Fibroblast of skin of scalp (primary cell): ENCODE results near the gene NINL.
"Not testable (repeated sequence)": the region's sequence is repeated elsewhere in the genome, so short reads cannot be mapped to it uniquely, and the experiment has no call there.

ENCODE experiments used
- DNase-seq: peaks from one replicate; pipeline ENCODE4 v3.0.0-alpha.2; 2013

NINL gene

DNA sequence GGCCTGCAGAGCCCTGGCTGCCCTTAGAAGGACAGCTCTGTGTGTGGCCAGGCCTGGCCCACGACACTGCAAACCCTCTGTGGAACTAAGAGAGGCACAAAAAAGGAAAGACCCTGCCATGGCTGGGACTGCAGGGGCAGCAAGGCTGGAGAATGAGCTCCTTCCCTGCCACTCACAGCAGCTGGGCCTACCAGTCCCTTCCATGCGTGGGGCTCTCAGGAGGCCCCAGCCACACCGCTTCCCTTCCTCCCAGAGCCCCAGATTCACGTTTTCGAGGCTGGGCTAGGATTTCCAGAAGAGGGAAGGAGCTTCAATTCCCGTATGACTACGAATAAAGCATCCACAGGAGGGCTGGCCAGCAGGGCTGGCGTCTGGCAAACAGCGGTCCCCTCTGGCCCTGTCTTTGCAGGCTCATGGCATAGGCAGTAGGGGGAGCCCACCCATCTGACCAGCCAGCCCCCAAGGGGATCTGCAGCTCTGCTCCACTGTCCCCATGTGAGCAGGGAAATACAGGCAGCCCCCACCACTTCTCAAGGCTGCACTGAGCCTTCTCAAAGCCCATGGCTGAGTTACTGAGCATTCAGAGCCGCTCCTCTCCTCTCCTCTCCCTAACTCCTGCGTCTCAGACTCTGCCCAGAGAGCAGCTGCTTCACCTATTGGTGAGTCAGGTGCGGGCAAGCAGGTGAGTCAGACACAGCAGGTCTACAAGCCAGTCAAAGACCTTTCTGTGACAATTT lies 53.1 kb downstream of the NINL start:
- DNase-seq = no peak

DNA sequence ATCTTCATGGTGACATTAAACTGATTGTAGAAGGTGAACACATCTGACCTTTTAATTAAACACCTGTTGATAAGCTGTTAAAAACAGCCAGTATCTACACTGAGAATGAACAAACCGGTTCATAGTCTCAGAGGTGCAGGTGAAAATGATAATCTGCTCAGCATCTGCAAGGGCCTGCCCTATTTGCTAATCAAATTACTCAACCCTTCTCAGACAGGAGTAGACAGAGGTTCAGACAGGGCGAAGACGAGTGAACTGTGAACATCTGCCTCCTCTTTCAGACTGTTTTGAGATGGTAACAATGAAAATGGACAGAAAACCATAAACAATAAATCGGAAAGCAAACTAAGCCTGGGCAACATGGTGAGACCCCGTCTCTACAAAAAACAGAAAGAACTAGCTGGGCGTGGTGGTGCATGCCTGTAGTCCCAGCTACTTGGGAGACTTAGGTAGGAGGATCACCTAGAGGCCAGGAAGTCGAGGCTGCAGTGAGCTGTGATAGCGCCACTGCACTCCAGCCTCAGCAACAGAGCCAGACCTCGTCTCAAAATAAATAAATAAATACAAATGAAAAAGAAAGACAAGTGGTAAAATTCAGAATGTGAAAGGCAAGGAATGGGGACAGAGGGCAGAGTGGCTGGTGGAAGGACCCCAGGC lies 55.9 kb downstream of the NINL start:
- no peak for DNase-seq

DNA sequence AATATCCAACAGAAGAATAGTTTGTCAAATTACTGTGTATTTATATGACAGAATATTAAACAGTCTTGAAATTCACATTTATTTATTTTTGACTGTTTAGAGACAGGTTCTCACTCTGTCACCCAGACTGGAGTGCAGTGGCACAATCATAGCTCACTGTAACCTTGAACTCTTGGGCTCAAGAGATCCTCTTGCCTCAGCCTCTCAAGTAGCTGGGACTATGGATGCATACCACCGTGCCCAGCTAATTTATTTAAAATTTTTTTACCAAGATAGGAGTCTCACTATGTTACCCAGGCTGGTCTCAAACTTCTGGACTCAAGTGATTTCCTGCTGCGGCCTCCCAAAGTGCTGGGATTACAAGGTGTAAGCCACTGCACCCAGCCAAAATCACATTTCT lies 57.4 kb downstream of the NINL start:
- DNase-seq = no peak

DNA sequence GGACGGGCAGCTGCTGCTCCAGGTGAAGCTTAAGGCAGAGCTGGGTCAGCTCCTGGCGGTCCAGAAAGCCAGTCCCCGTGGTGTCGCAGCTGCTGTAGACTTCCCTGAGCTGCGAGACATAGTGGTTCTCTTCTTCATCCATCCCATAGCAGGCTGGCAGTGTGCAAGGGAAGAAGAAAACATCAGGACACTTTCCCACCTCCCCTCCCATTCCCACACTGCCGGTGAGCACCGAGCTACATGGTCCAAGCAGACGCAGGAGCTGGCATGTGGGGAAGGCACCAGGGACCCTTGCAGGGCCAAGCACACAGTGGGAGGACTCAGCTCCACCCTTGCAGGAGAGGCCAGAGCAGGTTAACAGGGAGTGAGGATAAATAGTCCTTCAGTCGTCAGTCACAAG lies 58.9 kb downstream of the NINL start:
- no peak for DNase-seq

DNA sequence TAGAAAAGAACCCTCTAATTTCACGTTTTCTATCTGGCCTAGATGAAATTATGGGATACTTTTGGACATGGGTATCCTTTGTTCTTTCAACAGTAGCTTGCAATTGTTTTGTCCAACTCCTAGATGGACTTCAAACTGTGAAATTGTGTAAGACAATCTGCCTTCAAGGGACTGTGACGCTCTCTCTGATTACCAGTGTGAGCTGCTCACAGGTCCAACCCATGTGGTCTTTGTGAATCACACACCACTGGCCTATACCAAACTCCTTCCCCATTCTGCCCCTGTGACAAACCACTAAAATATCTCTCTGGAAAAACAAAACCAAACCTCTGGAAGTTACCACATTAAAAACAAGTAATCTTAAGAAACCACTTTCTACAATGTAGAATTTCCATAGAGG lies 59.5 kb downstream of the NINL start:
- peak; percentile 95 for DNase-seq

DNA sequence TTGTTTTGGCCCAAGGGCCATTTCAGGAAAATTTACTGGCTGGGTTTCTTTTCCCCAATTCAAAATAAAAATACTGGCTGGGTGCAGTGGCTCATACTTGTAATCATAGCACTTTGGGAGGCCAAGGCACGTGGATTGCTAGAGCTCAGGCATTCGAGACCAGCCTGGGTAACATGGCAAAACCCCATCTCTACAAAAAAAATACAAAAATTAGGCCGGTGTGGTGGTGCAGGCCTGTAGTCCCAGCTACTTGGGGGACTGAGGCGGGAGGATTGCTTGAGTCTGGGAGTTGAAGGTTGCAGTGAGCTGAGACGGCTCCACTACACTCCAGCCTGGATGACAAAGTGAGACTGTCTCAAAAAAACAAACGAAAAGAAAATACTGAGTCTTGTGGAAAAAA lies 60.0 kb downstream of the NINL start:
- no peak for DNase-seq

DNA sequence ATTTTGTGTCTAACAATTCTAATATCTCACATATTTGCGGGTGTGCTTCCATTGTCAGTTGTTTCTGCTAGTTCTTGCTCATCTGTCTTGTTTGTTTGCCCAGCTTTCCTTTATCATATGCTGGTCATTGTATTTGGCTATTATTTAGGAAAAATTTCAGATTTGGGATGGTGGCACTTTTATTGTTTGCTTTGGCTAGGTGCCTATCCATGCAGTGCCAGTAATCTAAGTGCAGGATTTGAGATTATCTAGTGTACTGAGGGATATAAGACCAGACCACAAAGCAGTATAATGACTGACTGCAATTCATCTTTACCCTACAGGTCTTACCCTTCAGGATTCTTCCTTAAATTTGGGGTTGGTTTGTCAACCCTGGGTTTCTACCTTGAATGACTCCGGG lies 63.9 kb downstream of the NINL start:
- no peak for DNase-seq

DNA sequence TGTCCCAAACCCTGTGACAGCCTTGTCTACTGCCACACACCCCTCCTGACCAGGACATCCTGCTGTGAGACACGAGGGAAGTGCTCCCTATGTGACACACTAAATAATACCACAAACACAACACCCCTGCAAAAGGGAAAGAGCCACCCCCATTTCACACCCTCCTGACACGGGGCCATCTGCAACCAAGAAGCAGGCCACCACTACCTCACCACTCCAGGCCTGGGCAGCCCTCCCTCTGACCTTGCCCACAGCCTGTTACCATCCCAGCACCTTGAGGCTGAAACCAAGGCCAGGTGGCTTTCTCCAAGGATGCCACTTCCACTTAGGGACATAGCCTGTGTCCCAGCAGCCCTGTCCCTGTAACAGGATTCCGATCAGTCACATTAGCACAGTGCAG lies 68.2 kb downstream of the NINL start:
- DNase-seq = no peak

DNA sequence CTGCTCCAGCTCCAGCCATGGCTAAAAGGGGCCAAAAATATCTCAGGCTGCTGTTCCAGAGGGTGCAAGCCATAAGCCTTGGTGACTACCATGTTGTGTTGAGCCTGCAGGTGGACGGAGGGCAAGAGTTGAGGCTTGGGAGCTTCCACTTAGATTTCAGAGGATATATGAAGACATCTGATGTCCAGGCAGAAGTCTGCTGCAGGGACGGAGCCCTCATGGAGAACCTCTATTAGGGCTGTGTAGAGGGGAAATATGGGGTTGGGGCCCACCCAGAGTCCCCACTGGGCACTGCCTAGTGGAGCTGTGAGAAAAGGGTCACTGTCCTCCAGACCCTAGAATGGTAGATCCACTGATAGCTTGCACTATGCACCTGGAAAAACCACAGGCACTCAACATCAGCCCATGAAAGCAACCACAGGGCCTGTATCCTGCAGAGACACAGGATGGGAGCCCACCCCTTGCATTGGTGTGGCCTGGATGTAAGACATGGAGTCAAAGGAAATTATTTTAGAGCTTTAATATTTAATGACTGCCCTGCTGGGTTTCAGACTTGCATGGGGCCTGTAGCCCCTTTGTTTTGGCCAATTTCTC lies 70.5 kb downstream of the NINL start:
- no peak for DNase-seq

DNA sequence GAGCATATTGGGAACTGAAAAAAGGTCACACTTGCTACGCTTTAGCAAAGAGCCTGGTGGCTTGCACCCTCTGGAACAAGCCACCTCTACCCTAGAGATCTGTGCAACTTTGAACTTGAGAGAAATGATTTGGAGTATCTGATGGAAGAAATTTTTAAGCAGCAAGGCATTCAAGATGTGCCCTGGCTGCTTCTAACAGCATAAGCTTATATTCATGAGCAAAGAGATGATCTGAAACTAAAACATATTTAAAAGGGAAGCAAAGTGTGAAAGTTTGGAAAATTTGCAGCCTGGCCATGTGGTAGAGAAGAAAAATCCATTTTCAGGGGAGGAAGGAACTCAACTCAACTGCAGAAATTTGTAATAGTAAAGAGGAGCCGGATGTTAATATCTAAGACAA lies 71.1 kb downstream of the NINL start:
- DNase-seq = no peak

DNA sequence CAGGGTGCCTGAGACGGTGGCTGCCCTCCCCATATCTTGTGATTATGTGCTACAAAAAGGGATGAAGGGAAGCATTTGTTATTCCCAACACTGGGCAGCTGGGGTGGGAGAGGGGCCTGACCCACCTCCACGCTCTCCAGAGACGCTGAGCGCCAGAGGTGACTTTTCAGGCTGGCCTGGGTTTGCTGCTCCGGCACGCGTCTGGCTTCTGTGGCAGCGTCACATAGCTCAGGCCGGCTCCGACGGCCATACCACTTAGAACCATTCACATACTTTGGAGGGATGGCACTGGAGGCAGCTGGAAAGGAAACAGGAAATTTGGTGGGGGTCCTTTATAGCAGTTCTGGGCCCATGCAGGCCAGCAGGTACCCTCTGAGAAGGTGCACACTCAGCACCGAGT lies 72.6 kb downstream of the NINL start:
- no peak for DNase-seq

DNA sequence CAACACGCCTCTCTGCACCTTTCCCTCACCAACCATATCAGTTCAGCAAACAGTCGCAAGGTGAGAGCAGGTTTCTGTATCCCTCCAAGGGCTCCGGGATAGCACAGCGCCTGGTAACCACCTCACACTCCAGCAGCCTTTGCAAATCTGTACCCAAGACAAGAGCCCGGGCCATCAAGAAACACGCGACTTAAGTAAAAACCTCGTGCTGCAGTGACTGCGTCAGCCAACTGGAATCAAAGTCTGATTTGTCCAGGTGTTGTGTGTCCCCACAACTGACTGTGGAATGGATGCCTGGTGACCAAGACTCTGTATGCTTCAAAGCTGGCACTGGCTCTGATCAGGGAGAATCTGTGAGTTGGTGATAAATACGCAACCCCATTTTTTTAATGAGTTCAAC lies 74.1 kb downstream of the NINL start:
- no peak for DNase-seq

DNA sequence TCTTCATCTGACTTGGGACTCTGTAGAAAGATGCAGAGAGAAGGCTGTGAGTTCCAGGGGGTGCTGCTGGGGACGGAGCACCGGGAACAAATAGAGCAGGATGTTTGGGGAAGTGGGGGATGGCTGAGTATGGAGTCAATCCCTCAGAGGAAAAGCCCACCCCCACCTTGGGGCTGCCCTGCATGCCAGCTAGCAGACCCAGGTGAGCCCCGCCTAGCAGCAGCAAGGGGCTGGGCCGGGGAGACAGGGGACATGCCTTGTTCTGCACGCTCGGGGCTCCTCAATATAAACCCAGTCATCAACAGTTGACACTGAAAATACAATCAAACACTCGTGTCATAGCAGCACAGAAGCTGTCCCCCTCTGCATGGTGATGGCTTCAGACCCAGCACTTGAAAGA lies 74.6 kb downstream of the NINL start:
- no peak for DNase-seq

DNA sequence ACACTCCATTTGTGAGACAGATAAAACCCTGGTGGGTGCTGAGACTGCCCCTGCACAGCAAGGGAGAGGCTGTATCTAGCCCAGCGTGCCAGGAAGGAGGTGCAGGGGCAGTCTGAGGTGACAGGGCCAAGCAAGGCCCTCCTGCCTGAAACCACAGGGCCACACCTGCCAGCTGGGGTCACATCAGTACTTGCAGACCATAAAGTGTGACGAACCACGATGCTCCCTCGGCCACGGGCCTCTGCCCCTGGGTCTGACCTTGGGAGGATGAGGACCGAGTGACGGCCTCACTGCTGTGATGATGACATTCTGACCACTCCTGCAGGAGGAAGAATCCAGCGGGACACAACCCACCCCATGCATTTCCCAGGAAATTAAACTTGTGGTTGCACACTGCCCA lies 75.1 kb downstream of the NINL start:
- no peak for DNase-seq

DNA sequence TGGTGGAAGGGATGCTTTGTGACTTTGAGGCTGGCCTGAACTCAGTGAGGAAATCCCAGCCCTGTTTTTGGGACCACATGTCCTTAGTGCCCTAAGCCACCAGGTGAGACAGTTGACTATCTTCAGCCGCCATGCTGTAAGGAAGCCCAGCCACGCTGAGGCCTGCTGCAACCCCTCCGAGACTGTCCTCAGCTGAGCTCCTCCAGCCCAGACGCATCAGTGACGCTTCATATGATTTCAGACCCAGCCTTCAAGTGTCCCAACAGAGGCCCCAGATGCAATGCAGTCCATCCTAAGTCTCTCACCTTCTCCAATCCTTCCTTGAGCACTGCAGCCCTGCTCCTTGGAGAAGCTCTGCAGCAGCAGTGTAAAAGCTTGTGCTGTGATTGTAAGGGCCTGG lies 76.2 kb downstream of the NINL start:
- no peak for DNase-seq

DNA sequence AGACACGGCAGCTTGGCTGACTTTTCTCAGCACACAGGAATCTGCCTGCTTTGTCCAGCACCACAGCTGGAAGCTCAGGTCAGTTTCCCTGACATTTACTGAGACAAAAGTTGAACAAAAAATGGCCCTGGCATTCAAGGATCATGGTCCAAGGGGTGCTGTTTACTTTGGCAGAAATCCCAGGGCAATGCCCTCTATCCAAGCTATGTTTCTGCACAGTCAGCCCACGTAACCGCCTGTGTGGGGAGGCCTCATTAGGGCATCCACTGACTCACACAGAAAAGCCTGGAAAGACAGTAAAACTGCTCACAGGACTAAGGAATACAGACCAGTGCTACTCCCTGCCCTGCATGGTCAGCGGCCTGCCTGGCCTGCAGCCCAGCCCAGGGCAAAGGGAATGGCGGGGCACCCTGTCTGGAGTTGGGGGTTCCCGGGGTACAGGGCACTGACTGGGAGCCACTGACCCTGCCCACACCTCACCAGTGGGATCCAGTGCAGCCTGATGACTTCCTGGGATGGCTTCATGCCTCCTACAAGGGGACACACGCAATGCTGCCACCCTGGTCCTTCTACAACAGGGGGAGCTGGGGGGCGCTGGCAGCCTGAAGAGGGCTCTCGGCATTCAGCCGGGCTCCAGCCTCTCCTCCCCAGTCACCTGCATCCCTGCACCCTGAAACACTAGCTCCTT lies 77.1 kb downstream of the NINL start:
- DNase-seq = peak; percentile 39

DNA sequence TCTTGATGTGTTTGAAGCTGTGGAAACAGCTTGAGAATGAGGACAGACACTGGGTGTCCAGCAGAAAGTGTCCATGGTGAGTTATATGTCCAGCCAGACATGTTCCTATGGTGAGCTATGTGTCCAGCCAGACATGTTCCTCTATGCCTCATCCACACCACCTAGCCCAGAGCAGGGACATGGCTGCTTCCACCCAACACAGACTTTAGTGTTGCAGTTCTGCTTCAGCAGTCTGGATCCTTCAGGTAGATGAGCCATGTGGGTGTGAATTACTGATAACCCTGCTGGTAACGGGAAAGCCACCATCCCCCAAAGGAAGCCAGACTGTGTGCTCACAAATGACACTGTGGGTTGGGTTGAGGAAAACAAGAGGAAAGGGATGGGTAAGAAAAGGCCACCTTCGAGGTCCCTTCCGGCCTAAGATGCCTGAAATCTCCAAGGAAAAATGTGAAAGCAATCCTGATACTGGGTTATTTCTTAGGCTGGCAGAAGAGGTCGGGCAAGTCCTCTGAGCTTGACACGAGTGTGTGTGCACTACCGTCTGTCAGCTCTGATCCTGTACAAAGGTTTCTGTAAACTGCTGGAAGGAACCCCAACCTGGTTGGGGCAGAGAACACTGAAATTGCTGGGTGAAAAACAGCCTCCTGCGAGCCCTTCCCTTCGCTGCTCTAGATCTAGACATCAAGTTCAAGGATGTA lies 77.8 kb downstream of the NINL start:
- DNase-seq = no peak

DNA sequence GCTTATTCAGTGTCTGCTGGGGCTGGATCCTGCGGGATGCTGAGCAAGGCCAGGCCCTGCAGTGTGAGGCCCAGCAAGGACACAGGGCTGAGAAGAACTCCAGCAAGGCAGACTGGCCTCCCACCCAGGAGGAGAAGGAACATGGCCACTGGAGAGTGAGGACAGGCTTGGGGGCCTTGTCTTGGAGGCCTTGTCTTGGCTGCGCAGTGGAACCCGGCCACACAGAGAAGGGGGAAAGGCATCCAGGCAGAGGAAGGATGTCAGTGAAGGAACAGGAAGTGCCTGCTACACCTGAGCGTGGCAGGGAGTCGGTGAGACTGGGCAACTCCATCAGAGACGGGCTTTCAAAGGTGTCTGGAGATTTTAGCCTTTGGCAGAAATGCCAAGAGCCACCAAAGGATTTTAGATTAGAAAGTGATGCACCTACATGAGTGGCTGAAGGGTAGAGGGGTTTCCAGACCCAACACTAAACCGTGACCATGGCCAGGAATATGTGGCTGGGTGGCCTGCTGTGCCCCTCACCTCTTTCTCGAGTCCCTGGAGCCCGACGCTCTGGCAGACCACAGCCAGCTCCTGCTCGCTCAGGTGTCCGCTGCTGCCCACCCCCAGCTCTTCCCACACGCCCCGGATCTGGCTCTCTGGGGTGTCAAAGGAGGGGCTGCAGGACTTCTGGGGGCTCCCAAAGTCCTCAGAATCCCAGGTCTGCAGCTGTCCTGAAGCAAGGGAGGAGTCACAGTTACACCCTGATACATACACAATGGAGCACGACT lies 80.8 kb downstream of the NINL start:
- DNase-seq = no peak

DNA sequence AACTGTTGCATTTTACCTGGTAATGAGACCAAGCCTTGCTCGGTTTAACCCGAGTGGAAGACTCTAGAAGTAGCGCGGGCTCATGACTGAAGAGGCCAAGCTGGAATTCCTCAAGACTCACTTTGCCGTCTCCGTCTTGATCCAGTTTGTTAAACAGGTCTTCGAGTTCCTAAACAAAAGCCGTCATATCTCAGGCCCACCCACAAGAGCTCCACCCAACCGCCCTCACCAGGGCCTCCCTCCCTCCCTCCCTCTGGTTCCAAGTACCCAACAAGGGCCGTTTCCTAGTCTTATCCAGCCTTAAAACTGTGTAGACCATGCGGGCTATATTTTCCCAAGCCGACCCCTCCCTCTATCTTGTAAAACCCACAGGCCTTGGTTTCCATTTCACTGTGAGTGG lies 81.4 kb downstream of the NINL start:
- no peak for DNase-seq

DNA sequence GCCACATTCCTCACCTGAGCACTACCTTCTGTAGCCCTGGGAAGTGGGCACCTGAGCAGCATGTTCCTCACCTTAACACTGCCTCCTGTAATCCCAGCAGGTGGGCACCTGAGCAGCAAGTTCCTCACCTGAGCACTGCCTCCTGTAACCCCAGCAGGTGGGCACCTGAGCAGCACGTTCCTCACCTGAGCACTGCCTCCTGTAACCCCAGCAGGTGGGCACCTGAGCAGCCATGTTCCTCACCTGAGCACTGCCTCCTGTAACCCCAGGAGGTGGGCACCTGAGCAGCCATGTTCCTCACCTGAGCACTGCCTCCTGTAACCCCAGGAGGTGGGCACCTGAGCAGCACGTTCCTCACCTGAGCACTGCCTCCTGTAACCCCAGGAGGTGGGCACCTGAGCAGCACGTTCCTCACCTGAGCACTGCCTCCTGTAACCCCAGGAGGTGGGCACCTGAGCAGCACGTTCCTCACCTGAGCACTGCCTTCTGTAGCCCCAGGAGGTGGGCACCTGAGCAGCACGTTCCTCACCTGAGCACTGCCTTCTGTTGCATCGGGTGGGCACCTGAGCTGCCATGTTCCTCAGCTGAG lies 82.2 kb downstream of the NINL start:
- DNase-seq = not testable (repeated sequence)

DNA sequence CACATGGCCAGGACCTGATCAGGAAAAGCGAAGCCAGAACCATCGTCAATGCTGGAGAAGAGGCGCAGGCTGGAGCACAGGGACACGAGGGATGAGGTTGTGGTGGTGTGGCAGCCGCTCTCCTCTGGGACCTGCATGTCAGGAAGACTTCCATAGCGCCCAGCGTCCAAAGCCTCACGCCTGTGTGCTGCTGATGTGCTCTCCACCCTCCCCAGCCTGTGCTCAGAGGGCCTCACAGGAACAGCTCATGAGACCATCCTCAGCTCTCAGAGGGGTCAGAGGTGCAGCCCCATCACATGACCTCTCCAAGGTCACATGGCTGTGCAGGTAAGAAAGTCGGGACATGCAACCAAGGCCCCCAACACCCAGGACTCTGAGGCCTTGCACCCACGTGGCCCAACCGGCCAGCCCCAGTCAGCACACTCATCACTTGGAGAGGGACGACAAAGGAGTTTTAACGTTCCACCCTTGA lies 84.4 kb downstream of the NINL start:
- no peak for DNase-seq
